ENCODE results near the gene HCK.

GRCh38 chr20:32110173-32110704 lies 58.2 kb downstream of the HCK start:
- TF ChIP-seq CTCF (IDR thresholded peaks at IDR 0.05) (no peak), POLR2A (IDR thresholded peaks at IDR 0.05) (no peak)

Measured in body of pancreas (tissue), 4 donors.